Esophagus (tissue), 2 donors: ENCODE results near the gene SEC61A2. TPM values are rescaled to one million over a fixed set of nuclear protein-coding genes. Genes with fewer than 3 reads are reported as not detected.

Experiments used
- H3K27ac ChIP-seq, 2 donors: one replicate each; pipeline ENCODE4 v1.5.1; 2013; ENCODE audit warnings: low read depth in 2 of 2, mild to moderate bottlenecking in 2 of 2, inconsistent platforms in 1 of 2, low read length in 1 of 2, moderate library complexity in 1 of 2
- H3K27me3 ChIP-seq, 2 donors: one replicate each; pipeline ENCODE4 v1.6.1; 2013; ENCODE audit warnings: low read length in 2 of 2, control low read depth in 1 of 2, mild to moderate bottlenecking in 1 of 2; ENCODE audit not compliant: insufficient read depth in 2 of 2, control insufficient read depth in 1 of 2
- H3K36me3 ChIP-seq, 2 donors: one replicate each; pipeline ENCODE4 v1.6.1; 2013; ENCODE audit warnings: low read length in 1 of 2; ENCODE audit not compliant: control insufficient read depth in 2 of 2, insufficient read depth in 2 of 2
- H3K4me1 ChIP-seq, 2 donors: one replicate each; pipeline ENCODE4 v1.6.1; 2013; ENCODE audit warnings: low read length in 1 of 2; ENCODE audit not compliant: control insufficient read depth in 2 of 2, insufficient read depth in 2 of 2
- H3K4me3 ChIP-seq, 2 donors: one replicate each; pipeline ENCODE4 v1.5.1; 2013; ENCODE audit warnings: low read length in 2 of 2, mild to moderate bottlenecking in 2 of 2, low read depth in 1 of 2, moderate library complexity in 1 of 2
- H3K9me3 ChIP-seq, 2 donors: one replicate each; pipeline ENCODE4 v1.6.1; 2013; ENCODE audit warnings: mild to moderate bottlenecking in 2 of 2, low read depth in 1 of 2, low read length in 1 of 2, moderate library complexity in 1 of 2; ENCODE audit not compliant: control insufficient read depth in 2 of 2, insufficient read depth in 1 of 2
- WGBS, 2 donors: extraction: QIAGEN DNeasy Blood & Tissue Kit; methylation state at CpG; one replicate each; pipeline ENCODE4 v1.1.7; 2013; 5-methylcytosine and 5-hydroxymethylcytosine counted together
- polyA plus RNA-seq, 2 donors: library from polyadenylated mRNA; stranded (reverse); fragments of 200-250 nt; gene quantifications; one replicate each; pipeline ENCODE4 v1.2.3, GENCODE V29; 2013
- donor health status: healthy with polysubstance abuse.
- donor health status: Bipolar disorder and iron deficiency.

Gene SEC61A2
- polyA plus RNA-seq, 2 donors, result 2.7 TPM

- Histone ChIP-seq H3K27me3 (no peaks in the 10 kb centered on the region), H3K4me3 (no peak overlapping the region), H3K9me3 (no peaks in the 10 kb centered on the region), H3K4me1 (peaks cover 0 to 3% of the 10 kb centered on the region in 2 donors), H3K36me3 (no peaks in the 10 kb centered on the region), H3K27ac (no peak overlapping the region)
- 64 to 68% methylated on average over 3 of the region's 3 CpGs for WGBS, 2 donors
Measured at GRCh38 chr10:12191715-12192114, 62.2 kb downstream of the SEC61A2 start.

GRCh38 chr10:12193193-12193592 lies 63.7 kb downstream of the SEC61A2 start:
- no peaks in the 10 kb centered on the region for H3K27me3 ChIP-seq
- H3K4me3 ChIP-seq, result no peak overlapping the region
- H3K9me3 ChIP-seq, result no peaks in the 10 kb centered on the region
- no peak overlapping the region for H3K27ac ChIP-seq
- WGBS, 2 donors, result 76 to 84% methylated on average over 5 of the region's 5 CpGs
- H3K4me1 ChIP-seq, result peaks cover 0 to 3% of the 10 kb centered on the region in 2 donors
- no peaks in the 10 kb centered on the region for H3K36me3 ChIP-seq

GRCh38 chr10:12194752-12195271 lies 65.3 kb downstream of the SEC61A2 start:
- Histone ChIP-seq H3K4me3 (peak overlapping the region; percentile 73 to 85), H3K4me1 (peaks cover 0 to 3% of the 10 kb centered on the region in 2 donors), H3K27me3 (no peaks in the 10 kb centered on the region), H3K36me3 (no peaks in the 10 kb centered on the region), H3K27ac (peak overlapping the region; percentile 70 to 89), H3K9me3 (no peaks in the 10 kb centered on the region)
- 3 to 5% methylated on average over 27 of the region's 27 CpGs for WGBS, 2 donors

- no peaks in the 10 kb centered on the region for H3K9me3 ChIP-seq
- peaks cover 0 to 3% of the 10 kb centered on the region in 2 donors for H3K4me1 ChIP-seq
- H3K27ac ChIP-seq, result peak overlapping the region; percentile 89 to 91
- 0% methylated on average over 12 of the region's 12 CpGs for WGBS, 2 donors
- no peaks in the 10 kb centered on the region for H3K27me3 ChIP-seq
- H3K36me3 ChIP-seq, result no peaks in the 10 kb centered on the region
- H3K4me3 ChIP-seq, result peak overlapping the region; percentile 73 to 85
Measured at GRCh38 chr10:12195281-12195602, 65.8 kb downstream of the SEC61A2 start.

GRCh38 chr10:12195603-12196506 lies 66.4 kb downstream of the SEC61A2 start, which contains the start of the genes CDC123 and NUDT5:
CDC123 (plus strand) TSS chr10:12196188; CDS start chr10:12196246, 58 bp downstream.
NUDT5 (minus strand) TSS chr10:12195891; CDS start chr10:12186291, 9,600 bp downstream.
- no peaks in the 10 kb centered on the region for H3K27me3 ChIP-seq
- H3K9me3 ChIP-seq, result no peaks in the 10 kb centered on the region
- peak within 1 kb of the TSS; percentile 73 to 85 for H3K4me3 ChIP-seq
- 0 to 1% methylated on average over 62 of the region's 62 CpGs for WGBS, 2 donors
- peaks cover 0 to 3% of the 10 kb centered on the region in 2 donors for H3K4me1 ChIP-seq
- no peaks in the 10 kb centered on the region for H3K36me3 ChIP-seq
- H3K27ac ChIP-seq, result peak within 1 kb of the TSS; percentile 89 to 91

- H3K27ac ChIP-seq, result peak overlapping the region; percentile 89 to 91
- no peaks in the 10 kb centered on the region for H3K9me3 ChIP-seq
- 8 to 10% methylated on average over 15 of the region's 15 CpGs for WGBS, 2 donors
- peaks cover 0 to 3% of the 10 kb centered on the region in 2 donors for H3K4me1 ChIP-seq
- H3K27me3 ChIP-seq, result no peaks in the 10 kb centered on the region
- peak overlapping the region; percentile 73 to 85 for H3K4me3 ChIP-seq
- peaks cover 0 to 5% of the 10 kb centered on the region in 2 donors for H3K36me3 ChIP-seq
Measured at GRCh38 chr10:12196531-12197211, 67.2 kb downstream of the SEC61A2 start.

- peaks cover 0 to 3% of the 10 kb centered on the region in 2 donors for H3K4me1 ChIP-seq
- H3K27me3 ChIP-seq, result no peaks in the 10 kb centered on the region
- H3K36me3 ChIP-seq, result peaks cover 2 to 8% of the 10 kb centered on the region in 2 donors
- H3K9me3 ChIP-seq, result no peaks in the 10 kb centered on the region
- H3K27ac ChIP-seq, result no peak overlapping the region
- H3K4me3 ChIP-seq, result no peak overlapping the region
- 86 to 88% methylated on average over 2 of the region's 2 CpGs for WGBS, 2 donors
Measured at GRCh38 chr10:12198156-12198555, 68.7 kb downstream of the SEC61A2 start.

- WGBS, 2 donors, result 95 to 98% methylated on average over 5 of the region's 5 CpGs
- Histone ChIP-seq H3K4me1 (no peaks in the 10 kb centered on the region), H3K36me3 (peaks cover 2 to 11% of the 10 kb centered on the region in 2 donors), H3K4me3 (no peak overlapping the region), H3K27me3 (no peaks in the 10 kb centered on the region), H3K9me3 (no peaks in the 10 kb centered on the region), H3K27ac (no peak overlapping the region)
Measured at GRCh38 chr10:12200850-12201249, 71.4 kb downstream of the SEC61A2 start.

GRCh38 chr10:12201543-12201942 lies 72.1 kb downstream of the SEC61A2 start:
- Histone ChIP-seq H3K4me3 (no peak overlapping the region), H3K36me3 (peaks cover 2 to 11% of the 10 kb centered on the region in 2 donors), H3K9me3 (no peaks in the 10 kb centered on the region), H3K27me3 (no peaks in the 10 kb centered on the region), H3K27ac (no peak overlapping the region), H3K4me1 (no peaks in the 10 kb centered on the region)
- 79 to 84% methylated on average over 3 of the region's 3 CpGs for WGBS, 2 donors
